ENCODE data around the gene BMPR1A.
"Not testable (repeated sequence)": the region's sequence is repeated elsewhere in the genome, so short reads cannot be mapped to it uniquely, and the experiment has no call there.

Gene BMPR1A

DNA sequence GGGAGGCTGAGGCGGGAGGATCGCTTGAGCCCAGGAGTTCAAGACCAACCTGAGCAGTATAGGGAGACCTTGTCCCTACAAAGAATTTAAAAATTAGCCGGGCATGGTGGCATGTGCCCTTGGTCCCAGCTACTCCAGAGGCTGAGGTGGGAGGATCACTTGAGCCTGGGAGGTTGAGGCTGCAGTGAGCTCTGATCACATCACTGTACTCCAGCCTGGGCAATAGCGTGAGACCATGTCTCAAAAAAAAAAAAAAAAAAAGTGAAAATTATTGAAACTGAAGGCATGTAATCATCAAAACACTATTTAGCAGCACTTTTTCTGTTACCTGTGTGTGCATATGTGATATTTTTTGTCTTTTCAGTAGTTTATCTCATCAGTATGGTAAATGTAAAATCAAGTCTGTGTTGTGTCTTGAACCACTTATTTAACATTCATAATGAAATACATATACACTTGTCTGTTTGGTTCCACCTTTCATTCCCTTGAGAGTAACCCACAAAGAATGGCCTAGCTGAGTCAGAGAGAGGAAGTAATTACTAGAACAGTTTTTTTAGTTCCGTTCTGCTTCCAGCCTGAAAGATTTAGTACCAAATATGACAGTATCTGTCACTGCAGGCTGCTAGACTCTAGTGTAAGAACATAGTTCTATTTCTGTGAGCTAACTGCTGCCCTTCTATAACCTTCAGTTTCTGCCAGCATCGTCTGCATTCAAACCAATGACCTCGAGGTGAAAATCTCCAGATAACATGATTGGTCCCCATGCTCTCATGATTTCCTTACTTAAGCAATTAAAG, 132.4 kb downstream of the BMPR1A start:
- no peak for DNase-seq (ENCODE audit: low read depth)

DNA sequence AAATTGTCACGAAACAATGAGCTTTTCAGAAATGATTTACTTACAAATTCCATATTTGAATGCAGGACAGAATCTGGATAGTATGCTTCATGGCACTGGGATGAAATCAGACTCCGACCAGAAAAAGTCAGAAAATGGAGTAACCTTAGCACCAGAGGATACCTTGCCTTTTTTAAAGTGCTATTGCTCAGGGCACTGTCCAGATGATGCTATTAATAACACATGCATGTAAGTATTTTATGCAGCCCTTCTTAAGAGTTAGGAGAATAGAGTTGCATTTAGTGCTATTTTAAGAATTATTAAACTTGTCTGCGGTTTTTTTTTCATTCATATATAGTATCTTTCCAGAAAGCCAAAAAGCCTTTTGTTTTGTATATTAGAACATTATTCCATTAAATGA, 133.6 kb downstream of the BMPR1A start:
- DNase-seq (ENCODE audit: low read depth) = no peak

DNA sequence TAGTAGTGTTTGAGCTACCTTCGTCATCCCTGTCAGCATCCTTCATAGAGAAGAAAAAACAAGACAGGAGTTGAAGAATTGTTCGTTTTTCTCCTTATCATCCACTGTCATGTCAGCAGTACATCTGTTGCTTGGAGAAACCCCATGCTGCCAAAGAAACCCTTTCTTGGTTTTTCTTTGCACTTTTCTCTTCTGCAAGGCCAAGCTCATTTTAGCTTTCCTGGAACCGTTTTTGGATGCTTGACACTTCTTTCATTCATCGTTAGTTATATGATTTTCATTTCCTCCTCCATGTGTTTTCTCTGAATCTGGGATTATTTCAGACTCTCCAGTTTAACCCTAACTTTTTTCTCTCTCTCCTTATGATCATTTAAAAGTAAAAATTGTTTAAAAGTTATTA, 142.1 kb downstream of the BMPR1A start:
- no peak for DNase-seq (ENCODE audit: low read depth)

DNA sequence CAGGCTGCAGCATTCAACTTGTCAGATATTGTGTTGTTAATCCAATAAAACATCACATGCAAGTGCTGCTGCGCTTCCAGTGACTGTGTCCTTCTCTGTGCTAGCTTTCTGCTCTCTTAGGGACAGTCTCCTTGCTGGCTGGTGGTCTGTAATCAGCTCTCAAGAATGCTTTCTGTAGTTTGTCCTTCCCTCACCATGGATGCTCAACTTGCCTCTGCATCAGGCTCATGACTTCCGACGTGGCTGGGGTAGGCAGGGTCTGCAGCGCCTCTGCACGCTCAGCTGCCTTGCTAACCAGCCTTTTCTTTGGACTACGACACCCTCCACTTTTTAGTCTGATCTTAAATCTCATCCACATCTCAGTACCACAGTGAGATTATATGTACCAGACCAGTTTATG, 142.7 kb downstream of the BMPR1A start:
- no peak for DNase-seq (ENCODE audit: low read depth)

DNA sequence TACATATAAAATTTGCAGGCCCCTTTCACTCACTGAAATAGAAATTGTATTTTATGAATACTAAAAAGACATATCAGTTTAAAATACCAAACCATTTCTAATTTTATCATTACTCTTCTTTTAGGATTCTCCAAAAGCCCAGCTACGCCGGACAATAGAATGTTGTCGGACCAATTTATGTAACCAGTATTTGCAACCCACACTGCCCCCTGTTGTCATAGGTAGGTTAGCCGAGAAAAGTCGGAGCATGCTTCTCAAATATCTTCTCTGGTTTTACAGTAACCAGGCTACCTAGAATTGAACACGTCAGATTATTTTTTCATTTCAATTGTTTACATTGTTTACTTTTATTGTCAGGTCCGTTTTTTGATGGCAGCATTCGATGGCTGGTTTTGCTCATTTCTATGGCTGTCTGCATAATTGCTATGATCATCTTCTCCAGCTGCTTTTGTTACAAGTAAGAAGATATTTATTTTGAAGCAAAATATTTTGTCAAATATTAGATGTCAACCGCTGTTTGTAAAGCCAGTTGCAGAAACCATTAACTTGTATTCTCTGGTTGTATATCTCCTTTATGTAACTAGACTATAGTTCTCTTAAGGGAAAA, 143.4 kb downstream of the BMPR1A start:
- peak; percentile 7 for DNase-seq (ENCODE audit: low read depth)

DNA sequence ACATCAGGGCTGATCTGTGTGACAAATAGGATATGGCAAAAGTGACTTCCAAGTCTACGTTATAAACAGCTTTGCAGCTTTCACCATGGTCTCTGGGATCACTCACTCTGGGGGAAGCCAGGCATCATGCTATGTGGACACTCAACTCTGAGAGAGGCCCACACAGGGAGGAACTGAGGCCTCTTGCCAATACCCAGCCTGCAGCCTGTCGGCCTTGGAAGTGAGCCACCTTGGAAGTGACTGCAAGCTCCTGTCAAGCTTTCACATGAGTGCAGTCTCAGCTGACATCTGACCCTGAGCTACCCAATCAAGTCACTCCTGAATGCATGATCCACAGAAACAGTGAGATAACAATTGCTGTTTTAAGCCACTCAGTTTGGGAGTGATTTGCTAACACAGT, 144.5 kb downstream of the BMPR1A start:
- DNase-seq (ENCODE audit: low read depth) = no peak

DNA sequence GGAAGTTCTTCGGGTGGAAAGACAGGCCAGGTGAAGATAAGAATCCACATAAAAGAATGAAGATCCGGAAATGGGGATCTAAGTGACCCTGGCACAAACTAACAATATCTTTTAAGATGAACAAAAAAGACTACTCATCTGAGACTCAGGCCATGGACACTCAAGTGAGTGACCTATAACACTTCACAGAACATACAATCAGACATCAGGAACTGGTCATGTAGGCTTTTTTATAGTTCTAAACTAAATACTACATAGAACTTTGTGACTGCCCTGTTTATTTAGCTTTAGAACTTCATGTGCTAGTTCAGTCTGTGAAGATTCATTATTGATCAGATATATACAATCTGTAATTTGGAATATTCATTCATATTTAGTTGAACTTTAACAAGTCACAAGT, 148.2 kb downstream of the BMPR1A start:
- no peak for DNase-seq (ENCODE audit: low read depth)

DNA sequence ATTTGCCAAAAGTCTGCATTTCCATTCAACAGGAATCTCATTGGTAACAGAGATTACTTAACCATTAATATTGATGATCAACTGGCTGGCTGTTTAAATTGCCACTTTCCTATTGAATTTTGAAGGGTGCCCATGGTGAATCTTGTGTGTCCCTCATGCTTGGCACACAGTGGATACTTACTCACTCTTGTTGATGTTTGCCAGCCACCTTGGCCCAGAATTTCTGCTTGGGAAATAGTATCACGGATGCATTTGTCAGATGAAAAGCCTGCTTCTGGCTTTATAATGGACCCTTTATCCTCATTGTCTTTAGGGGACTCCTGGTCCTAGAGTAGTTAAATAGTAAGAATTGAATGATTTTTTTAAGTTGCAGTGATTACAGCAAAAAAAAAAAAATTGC, 149.0 kb downstream of the BMPR1A start:
- no peak for DNase-seq (ENCODE audit: low read depth)

DNA sequence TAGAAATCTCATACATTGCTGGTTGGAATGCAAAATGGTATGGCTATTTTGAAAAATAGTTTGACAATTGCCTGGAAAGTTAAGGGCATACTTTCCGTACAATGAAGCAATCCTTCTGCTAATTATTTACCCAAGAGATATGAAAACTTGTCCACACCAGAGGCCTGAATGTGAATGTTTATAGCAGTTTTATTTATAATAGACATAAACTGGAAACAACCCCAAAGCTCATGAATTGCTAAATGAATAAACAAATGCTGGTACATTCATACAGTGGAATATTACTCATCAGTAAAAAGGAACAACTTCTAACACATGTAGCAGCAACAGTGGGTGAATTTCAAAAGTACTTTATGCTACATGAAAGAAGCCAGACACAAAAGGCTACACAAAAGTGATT, 158.3 kb downstream of the BMPR1A start:
- DNase-seq (ENCODE audit: low read depth) = no peak

DNA sequence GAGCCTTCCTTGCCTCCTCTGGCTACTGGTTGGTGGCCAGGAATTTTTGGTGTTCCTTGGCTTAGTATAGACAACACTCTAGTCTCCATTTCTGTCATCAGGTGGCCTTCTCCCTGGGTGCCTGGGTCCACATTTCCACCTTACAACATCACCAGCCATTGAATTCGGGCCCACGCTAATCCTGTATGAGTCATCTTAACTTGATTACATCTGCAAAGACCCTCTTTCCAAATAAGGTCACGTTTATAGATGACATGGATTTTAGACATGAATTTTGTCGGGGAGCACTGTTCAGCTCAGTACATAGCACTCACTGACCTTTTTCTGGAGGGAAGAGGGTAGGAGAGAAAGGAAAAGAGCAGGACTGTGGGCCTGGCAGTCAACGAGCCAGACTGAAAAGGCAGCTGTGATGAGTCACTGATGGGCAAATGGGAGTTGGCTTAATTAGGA, 161.6 kb downstream of the BMPR1A start:
- no peak for DNase-seq (ENCODE audit: low read depth)

DNA sequence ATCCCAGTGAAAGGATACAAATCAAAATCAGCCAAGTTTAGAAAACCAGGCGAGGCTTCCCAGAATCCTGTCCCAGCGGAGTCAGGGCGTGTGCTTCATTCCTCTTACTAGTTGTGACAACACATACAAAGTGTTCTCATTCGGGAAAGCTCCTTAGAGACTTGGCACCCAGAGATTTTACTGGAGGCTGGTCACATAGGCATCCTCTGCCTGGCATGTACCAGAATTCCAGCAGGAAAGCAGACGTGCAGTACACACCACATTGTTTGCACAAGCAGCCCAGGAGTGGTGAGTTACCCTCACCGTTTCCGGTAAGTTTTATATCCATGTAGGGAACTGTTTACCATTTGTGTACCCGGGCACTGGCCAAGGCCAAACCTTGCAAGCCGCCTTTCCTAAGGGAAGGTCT, 166.1 kb downstream of the BMPR1A start:
- DNase-seq (ENCODE audit: low read depth) = no peak

DNA sequence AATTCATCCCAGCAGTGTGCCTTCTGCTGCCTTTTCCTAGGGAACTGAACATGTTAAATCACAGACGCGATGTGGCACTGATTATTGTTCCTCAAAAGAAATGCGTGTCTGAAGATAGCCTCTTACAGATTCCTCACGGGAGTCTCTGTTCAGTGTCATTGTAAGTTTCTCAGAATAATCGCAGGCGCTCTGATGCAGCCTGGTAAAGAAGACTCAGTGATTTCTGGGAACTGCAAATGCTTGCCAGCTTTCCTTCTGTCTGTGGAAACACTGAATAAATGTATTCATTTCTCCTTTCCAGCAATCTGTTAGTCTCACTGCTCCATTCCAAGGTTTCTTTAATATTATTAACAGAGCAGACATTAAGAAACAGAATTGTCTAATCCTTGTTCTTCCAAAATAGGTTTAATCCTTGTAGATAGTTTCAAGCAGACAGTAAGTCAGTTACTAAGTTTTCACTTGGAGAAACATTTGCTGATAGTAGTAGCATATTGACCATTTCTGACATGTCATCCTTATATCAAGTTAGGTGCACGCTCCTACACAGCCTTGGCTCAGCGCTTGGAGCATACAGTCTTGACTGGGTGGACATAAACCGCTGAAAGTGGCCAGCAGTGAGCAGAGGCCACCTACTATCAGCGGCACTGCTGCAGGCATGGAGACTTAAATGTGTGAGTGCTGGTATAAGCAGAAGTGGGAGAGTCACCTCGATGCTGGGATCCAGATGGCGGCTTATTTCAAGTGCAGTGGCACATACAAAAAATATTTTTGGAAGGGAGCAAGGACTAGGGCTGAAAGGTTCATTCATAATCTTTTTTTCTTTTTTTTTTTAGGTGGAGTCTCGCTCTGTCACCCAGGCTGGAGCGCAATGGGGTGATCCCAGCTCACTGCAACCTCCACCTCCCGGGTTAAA, 173.3 kb downstream of the BMPR1A start:
- DNase-seq (ENCODE audit: low read depth) = no peak

DNA sequence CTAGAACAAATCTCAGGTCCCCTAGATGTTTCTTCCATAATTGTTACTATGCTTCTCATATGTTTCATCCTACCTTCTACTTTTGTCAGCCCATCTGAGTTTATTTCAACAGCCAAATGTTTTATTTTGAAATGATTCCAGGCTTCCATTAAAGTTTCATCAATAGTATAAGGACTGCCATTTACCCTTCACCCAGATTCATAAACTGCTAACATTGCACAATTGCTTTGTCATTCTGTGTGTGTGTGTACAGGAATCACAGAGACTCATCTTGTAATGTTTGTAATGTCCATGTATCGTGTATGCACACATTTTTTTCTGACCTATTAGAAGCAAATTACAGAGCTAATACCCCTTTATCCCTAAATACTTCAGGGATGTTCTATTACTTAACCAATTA, 175.5 kb downstream of the BMPR1A start:
- no peak for DNase-seq (ENCODE audit: low read depth)

DNA sequence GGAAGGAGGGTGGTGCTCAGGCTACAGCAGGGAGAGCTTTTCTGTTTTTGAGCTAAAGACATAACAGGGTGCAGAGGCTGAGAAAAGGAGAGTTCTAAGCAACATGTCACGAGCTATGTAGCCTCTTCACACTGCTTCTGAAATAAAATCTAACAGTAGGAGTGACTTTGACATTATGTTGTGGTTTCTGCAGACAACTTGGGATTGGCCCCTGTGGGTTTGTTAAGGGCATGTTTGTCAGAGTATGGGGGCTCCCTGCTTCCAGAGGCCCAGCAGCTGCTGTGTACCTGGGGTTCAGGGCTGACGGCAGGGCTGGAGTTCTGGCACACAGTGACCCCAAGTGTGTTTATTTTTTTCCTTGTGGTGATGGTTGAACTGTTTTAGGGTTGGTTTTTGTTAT, 176.3 kb downstream of the BMPR1A start:
- DNase-seq (ENCODE audit: low read depth) = no peak

DNA sequence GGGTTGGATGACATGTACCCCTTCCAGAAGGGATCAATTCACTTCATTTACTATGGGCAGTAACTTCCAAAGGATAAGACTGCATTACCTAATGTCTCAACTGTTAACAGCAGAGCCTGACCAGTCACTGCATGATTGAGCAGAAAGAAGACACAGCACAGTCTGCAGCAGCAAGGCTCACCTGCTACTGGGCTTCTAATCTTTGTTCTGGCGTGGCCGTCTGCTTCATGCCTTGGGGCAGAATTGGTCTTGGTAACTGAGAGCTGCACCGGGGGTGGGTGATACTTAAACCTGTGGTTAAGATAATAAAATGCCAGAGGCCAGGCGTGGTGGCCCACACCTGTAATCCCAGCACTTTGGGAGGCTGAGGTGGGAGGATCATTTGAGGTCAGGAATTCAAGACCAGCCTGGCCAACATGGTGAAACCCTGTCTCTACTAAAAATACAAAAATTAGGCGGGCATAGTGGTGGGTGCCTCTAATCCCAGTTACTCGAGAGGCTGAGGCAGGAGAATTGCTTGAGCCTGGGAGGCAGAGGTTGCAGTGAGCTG, 177.8 kb downstream of the BMPR1A start:
- DNase-seq (ENCODE audit: low read depth) = not testable (repeated sequence)

DNA sequence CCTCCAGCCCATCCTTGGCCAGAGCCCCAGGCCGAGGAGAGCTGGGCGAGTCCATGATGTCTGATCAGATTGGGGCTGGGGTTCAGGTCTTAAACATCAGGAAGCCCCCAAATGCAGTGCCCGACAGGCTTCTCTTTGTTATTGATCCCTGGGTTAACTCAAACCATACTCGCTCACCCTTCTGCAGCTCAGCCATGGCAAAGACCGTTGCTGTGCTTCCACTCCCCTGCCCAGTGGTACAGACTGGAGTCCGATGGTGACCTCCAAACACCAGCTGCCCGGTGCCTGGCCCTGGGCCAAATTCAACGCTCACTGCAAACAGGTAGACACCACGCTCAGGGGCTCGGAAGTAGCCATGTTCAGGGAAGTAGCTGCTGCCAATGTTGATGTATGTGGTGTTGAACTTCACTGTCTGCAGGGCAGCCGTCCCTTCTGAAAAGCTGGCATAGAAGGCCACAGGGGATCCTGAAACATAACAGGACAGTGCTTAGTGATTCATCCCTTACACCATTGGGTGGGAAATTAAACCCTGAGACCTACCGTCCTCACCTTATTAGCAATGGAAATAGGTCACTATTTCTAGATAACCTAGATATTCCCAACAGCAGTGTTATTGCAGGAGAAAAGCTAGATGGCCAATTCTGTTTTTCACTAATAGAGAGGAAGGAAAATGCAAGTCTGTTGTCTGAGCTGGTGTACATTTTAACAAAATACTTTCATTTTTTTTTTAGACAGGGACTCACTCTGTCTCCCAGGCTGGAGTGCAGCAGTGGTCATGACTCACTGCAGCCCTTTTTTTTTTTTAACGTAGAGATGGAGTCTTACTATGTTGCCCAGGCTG, 180.5 kb downstream of the BMPR1A start:
- no peak for DNase-seq (ENCODE audit: low read depth)

DNA sequence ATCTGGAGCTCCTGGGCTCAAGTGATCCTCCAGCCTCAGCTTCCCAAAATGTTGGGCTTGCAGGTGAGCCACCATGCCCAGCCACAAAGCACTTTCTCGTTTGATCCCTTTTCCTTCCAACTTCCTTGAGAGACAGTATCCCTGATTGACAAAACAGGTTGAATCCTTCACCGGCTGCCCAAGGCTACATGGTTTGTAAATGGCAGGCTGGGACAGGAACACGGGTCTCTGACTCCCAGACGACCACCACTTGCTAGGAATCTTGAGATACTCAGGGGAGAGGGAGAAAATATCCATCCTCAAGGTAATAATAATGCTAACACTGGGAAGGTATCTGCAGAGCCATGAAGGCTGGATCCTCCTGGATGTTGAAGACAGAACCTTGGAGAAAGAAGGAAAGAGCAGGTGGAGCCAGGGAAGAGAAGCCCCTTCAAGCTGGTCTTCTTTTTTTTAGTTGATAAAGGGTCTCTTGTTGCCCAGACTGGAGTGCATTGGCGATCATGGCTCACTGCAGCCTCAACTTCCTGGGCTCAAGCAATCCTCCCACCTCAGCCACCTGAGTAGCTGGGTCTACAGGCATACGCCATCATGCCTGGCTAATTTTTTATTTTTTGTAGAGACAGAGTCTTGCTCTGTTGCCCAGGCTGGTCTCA, 181.2 kb downstream of the BMPR1A start:
- no peak for DNase-seq (ENCODE audit: low read depth)

DNA sequence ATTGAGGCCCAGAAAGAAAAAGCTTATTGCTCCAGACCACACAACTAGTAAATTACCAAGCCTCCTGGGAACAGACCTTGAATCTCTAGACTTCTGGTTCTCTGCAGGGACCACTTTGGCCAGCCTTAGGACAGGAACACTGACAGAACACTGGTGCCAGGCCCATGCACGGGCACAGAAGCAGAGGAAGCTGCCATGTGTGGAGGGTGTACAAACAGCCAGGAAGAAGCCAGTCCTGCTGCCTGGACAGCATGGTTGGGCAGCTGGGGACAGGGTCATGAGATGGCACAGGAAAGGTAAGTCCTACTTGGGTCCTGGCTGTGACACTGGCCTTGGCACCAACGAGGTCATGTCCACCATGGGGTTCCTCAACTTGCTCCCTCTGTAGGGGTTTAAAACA, 181.8 kb downstream of the BMPR1A start:
- DNase-seq (ENCODE audit: low read depth) = no peak

DNA sequence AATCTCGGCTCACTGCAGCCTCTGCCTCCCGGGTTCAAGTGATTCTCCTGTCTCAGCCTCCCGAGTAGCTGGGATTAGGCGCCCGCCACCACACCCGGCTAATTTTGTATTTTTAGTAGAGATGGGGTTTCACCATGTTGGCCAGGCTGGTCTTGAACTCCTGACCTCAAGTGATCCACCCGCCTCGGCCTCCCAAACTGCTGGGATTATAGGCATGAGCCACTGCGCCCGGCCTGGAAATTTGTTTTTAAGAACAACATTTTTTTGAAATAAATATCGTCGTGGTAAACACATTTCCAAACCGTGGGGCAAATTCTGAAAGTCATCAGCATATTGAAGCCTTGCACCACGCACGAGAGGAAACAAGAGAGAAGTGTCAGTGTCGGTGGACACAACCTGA, 183.7 kb downstream of the BMPR1A start:
- DNase-seq (ENCODE audit: low read depth) = not testable (repeated sequence)

DNA sequence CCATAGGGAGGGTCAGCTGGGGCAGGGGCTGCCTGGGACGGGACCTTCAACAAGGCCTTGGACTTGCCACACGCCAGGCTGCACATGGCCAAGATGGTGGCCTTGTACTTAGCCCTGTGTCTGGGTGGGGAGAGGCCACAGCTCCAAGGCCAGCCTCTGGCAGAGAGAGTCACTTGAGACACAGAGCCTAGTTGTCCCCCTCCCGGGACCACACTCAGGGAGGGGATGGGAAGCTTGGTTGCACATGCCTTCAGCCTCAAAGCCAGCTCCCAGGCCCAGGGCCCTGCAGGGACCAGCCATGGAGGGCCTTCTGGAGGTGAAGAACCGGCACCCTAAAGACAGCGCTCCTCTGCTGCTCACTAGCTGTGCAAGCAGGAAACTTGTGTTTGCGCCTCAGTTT, 184.3 kb downstream of the BMPR1A start:
- no peak for DNase-seq (ENCODE audit: low read depth)

DNA sequence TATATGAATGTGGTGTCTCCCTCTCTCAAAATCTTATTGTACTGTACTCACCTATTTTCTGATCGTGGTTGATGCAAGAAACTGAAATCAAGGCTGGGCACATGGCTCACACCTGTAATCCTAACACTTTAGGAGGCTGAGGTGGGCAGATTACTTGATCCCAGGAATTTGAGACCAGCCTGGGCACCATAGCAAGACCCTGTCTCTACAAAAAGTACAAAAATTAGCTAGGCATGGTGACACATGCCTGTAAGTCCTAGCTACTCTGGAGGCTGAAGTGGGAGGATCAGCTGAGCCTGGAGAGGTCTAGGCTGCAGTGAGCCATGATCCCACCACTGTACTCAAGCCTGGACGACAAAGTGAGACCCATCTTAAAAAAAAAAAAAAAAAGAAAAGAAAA, 185.0 kb downstream of the BMPR1A start:
- DNase-seq (ENCODE audit: low read depth) = no peak

All from activated T-cell treated with anti-CD3 and anti-CD28 coated beads for 24 hours (primary cell).